BJ (cell line): Measurements from ENCODE around the gene RPL14. TPM values are rescaled to one million over a fixed set of nuclear protein-coding genes. Genes with fewer than 3 reads are reported as not detected.

ENCODE experiments used
- CTCF ChIA-PET: fragments of 350-600 bp; formaldehyde crosslinking; extraction: SDS; loops from one replicate; lab custom pipeline; 2021; ENCODE audit warnings: antibody characterized with exemption, inconsistent platforms; lab: Yijun Ruan, JAX
- POLR2A ChIA-PET: fragments of 300-600 bp; sonication (Branson Sonifier 250); formaldehyde crosslinking; extraction: SDS; loops from one replicate; lab custom pipeline; 2021; ENCODE audit warnings: antibody characterized with exemption; lab: Charles Lee
- DNase-seq: peaks from one replicate; pipeline ENCODE4 v3.0.0-alpha.2; 2011; ENCODE audit warnings: low read depth
- H3K27me3 ChIP-seq: 2 replicates; pipeline ENCODE4 v1.6.0; 2011; ENCODE audit warnings: low read length; ENCODE audit not compliant: control insufficient read depth, insufficient read depth
- H3K36me3 ChIP-seq: 2 replicates; pipeline ENCODE4 v1.5.1; 2011; ENCODE audit warnings: low read length; ENCODE audit not compliant: control insufficient read depth, insufficient read depth
- H3K4me3 ChIP-seq: 2 replicates; pipeline ENCODE4 v1.5.1; 2011; ENCODE audit warnings: low read depth, mild to moderate bottlenecking, control low read depth, low read length
- CTCF ChIP-seq: IDR thresholded peaks from 2 replicates; pipeline ENCODE4 v1.5.1; 2011; ENCODE audit warnings: low read depth, mild to moderate bottlenecking, control low read depth, inconsistent platforms, low read length, moderate library complexity; ENCODE audit not compliant: insufficient read depth
- polyA plus RNA-seq: library from polyadenylated mRNA; depleted of rRNA; stranded (reverse); fragments of >200 nt; gene quantifications from 2 replicates; pipeline ENCODE4 v1.2.3, GENCODE V29; 2011

The RPL14 gene
- polyA plus RNA-seq, 1 experiment, result 437 TPM

GRCh38 chr3:40427045-40427669 is 30.0 kb upstream of the RPL14 start:
- TF ChIP-seq CTCF, result no peak
- Histone ChIP-seq H3K4me3 (no peak overlapping the region), H3K27me3 (no peaks in the 10 kb centered on the region), H3K36me3 (no peaks in the 10 kb centered on the region)
- ChIA-PET CTCF (no interaction called here), POLR2A (no interaction called here)
- DNase-seq, result no peak

DNA sequence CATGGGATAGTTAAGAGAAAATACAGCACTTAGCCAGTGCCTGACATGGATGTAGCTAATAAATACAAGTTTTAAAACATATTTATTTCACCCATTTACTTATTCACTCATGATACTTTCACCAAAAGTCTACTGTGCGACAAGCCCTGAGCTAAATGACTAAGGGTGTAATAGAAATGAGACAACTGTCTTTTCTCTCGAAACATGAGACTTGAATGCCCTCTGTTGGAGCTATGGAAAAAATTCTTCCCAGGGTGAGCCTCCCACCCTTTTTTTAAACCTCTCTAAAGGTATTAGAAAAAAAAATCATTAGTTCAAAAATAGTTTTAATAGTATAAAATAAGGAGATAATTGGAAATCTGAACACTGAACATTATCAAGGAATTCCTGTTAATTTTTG is 24.3 kb upstream of the RPL14 start:
- no peaks in the 10 kb centered on the region for H3K36me3 ChIP-seq
- DNase-seq, result no peak
- ChIA-PET CTCF (no interaction called here), POLR2A (no interaction called here)
- no peak for TF ChIP-seq CTCF
- H3K4me3 ChIP-seq, result no peak overlapping the region
- H3K27me3 ChIP-seq, result no peaks in the 10 kb centered on the region

- no peaks in the 10 kb centered on the region for H3K27me3 ChIP-seq
- H3K4me3 ChIP-seq, result no peak overlapping the region
- no peaks in the 10 kb centered on the region for H3K36me3 ChIP-seq
- no peak for DNase-seq
- TF ChIP-seq CTCF, result no peak
- POLR2A ChIA-PET, result no interaction called here
- CTCF ChIA-PET, result no interaction called here
Observed at GRCh38 chr3:40437889-40438288, 19.2 kb upstream of the RPL14 start.

- no peak for TF ChIP-seq CTCF
- POLR2A ChIA-PET, result no interaction called here
- H3K27me3 ChIP-seq, result no peaks in the 10 kb centered on the region
- DNase-seq, result no peak
- 0 out of 2 replicates have a peak, but pooled peaks cover 1% of the 10 kb centered on the region for H3K36me3 ChIP-seq
- no peak overlapping the region for H3K4me3 ChIP-seq
- CTCF ChIA-PET, result interaction anchor here (1.4 kb wide), 1 partner anchor 254 kb away, joined by 3 read pairs; no protein-coding TSS in a partner anchor
Observed at GRCh38 chr3:40445062-40445461, 12.1 kb upstream of the RPL14 start.

GRCh38 chr3:40445880-40446279 is 11.3 kb upstream of the RPL14 start:
- ChIA-PET POLR2A (no interaction called here), CTCF (no interaction called here)
- Histone ChIP-seq H3K27me3 (no peaks in the 10 kb centered on the region), H3K36me3 (0 out of 2 replicates have a peak, but pooled peaks cover 1% of the 10 kb centered on the region), H3K4me3 (no peak overlapping the region)
- no peak for TF ChIP-seq CTCF
- no peak for DNase-seq
